ENCODE measurements around the gene ABT1.

ABT1 gene

GRCh38 chr6:26604797-26605196, 8.0 kb downstream of the ABT1 start:
- no peak for DNase-seq (ENCODE audit: low spot score)

- peak; percentile 60 for DNase-seq (ENCODE audit: low spot score)
These were observed 10.9 kb downstream of the ABT1 start for GRCh38 chr6:26607434-26608230.

- DNase-seq (ENCODE audit: low spot score): no peak
These were observed 12.7 kb downstream of the ABT1 start for GRCh38 chr6:26609463-26609862.

GRCh38 chr6:26611599-26611998, 14.8 kb downstream of the ABT1 start:
- no peak for DNase-seq (ENCODE audit: low spot score)

GRCh38 chr6:26613201-26613600, 16.4 kb downstream of the ABT1 start:
- DNase-seq (ENCODE audit: low spot score): no peak

- no peak for DNase-seq (ENCODE audit: low spot score)
These were observed 17.2 kb downstream of the ABT1 start for GRCh38 chr6:26613689-26614683.

GRCh38 chr6:26623339-26623859, 26.6 kb downstream of the ABT1 start:
- DNase-seq (ENCODE audit: low spot score): no peak

GRCh38 chr6:26624557-26624956, 27.8 kb downstream of the ABT1 start:
- DNase-seq (ENCODE audit: low spot score): no peak

GRCh38 chr6:26627843-26628242, 31.1 kb downstream of the ABT1 start:
- no peak for DNase-seq (ENCODE audit: low spot score)

GRCh38 chr6:26629359-26629758, 32.6 kb downstream of the ABT1 start:
- DNase-seq (ENCODE audit: low spot score): no peak

- no peak for DNase-seq (ENCODE audit: low spot score)
These were observed 44.1 kb downstream of the ABT1 start for GRCh38 chr6:26640806-26641205.

- no peak for DNase-seq (ENCODE audit: low spot score)
These were observed 49.3 kb downstream of the ABT1 start for GRCh38 chr6:26646074-26646473.
